Measurements from ENCODE around the gene MTG2. TPM values are rescaled to one million over a fixed set of nuclear protein-coding genes. Genes with fewer than 3 reads are reported as not detected.

The MTG2 gene
- total RNA-seq, 1 experiment from 2014 or later = 56.8 TPM

DNA sequence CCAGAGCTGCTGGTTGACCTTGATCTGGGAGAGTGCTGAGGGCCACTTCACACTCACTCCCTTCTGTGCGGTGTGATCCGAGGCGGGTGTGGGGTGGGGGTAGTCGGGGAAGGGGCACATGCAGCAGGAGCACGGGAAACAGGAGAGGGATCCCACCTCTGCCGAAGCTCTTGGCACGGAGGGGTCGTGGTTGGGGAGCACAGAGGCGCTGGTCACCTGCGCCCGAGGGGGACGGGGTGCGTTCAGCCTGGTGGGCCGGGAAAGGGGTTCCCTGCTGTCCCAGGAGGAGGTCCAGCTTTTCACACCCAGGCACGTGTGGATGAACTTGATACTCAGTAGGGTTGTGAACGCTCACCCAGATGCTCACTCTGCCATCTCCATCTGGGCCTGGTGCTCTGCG, 22.0 kb upstream of the MTG2 start:
- intact Hi-C loops (cut with micrococcal nuclease; ENCODE audit: unreplicated experiment) = no loop called here
- BruUV-seq (replicated peaks) = no TSS peak
- Histone ChIP-seq H3K4me3 (ENCODE audit: low read depth in 2 of 2, low read length in 2 of 2) (no peak overlapping the region), H3K27ac (ENCODE audit: low read length) (no peak overlapping the region), H3K9me3 (ENCODE audit: control insufficient read depth, insufficient read depth, low read depth, low read length) (no peaks in the 10 kb centered on the region), H3K36me3 (ENCODE audit: control insufficient read depth, insufficient read depth, low read length) (no peaks in the 10 kb centered on the region; the same call in 1 of the 2 replicates), H3K4me1 (ENCODE audit: control insufficient read depth, insufficient read depth, low read length) (peaks cover 8% of the 10 kb centered on the region), H3K27me3 (ENCODE audit: control insufficient read depth, insufficient read depth, low read length) (no peaks in the 10 kb centered on the region)
- ATAC-seq = no peak
- POLR2A ChIA-PET = no interaction called here
- DNase-seq (ENCODE audit: low read depth, low spot score) = no peak
- TF ChIP-seq SIN3A (IDR thresholded peaks at IDR 0.05; ENCODE audit: borderline replicate concordance, insufficient read depth, low read depth, low read length) = no peak
- TF ChIP-seq TCF7L2 (IDR thresholded peaks at IDR 0.05; ENCODE audit: low read depth, low read length) = no peak
- TF ChIP-seq, protein P1, sequence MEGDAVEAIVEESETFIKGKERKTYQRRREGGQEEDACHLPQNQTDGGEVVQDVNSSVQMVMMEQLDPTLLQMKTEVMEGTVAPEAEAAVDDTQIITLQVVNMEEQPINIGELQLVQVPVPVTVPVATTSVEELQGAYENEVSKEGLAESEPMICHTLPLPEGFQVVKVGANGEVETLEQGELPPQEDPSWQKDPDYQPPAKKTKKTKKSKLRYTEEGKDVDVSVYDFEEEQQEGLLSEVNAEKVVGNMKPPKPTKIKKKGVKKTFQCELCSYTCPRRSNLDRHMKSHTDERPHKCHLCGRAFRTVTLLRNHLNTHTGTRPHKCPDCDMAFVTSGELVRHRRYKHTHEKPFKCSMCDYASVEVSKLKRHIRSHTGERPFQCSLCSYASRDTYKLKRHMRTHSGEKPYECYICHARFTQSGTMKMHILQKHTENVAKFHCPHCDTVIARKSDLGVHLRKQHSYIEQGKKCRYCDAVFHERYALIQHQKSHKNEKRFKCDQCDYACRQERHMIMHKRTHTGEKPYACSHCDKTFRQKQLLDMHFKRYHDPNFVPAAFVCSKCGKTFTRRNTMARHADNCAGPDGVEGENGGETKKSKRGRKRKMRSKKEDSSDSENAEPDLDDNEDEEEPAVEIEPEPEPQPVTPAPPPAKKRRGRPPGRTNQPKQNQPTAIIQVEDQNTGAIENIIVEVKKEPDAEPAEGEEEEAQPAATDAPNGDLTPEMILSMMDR (IDR thresholded peaks at IDR 0.05) = no peak
- TF ChIP-seq, protein P2, sequence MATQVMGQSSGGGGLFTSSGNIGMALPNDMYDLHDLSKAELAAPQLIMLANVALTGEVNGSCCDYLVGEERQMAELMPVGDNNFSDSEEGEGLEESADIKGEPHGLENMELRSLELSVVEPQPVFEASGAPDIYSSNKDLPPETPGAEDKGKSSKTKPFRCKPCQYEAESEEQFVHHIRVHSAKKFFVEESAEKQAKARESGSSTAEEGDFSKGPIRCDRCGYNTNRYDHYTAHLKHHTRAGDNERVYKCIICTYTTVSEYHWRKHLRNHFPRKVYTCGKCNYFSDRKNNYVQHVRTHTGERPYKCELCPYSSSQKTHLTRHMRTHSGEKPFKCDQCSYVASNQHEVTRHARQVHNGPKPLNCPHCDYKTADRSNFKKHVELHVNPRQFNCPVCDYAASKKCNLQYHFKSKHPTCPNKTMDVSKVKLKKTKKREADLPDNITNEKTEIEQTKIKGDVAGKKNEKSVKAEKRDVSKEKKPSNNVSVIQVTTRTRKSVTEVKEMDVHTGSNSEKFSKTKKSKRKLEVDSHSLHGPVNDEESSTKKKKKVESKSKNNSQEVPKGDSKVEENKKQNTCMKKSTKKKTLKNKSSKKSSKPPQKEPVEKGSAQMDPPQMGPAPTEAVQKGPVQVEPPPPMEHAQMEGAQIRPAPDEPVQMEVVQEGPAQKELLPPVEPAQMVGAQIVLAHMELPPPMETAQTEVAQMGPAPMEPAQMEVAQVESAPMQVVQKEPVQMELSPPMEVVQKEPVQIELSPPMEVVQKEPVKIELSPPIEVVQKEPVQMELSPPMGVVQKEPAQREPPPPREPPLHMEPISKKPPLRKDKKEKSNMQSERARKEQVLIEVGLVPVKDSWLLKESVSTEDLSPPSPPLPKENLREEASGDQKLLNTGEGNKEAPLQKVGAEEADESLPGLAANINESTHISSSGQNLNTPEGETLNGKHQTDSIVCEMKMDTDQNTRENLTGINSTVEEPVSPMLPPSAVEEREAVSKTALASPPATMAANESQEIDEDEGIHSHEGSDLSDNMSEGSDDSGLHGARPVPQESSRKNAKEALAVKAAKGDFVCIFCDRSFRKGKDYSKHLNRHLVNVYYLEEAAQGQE (IDR thresholded peaks at IDR 0.05; ENCODE audit: insufficient read depth in 1 of 2, low read depth in 2 of 2, low read length in 1 of 2) = no peak
- TF ChIP-seq POLR2AphosphoS5 (IDR thresholded peaks at IDR 0.05; ENCODE audit: low read depth, low read length) = no peak
- in situ Hi-C loops (cut with HindIII; ENCODE audit: low pct_unique_long_range_greater_than_20kb, low sequenced_read_pairs) = no loop called here
- CTCF ChIA-PET = no interaction called here

DNA sequence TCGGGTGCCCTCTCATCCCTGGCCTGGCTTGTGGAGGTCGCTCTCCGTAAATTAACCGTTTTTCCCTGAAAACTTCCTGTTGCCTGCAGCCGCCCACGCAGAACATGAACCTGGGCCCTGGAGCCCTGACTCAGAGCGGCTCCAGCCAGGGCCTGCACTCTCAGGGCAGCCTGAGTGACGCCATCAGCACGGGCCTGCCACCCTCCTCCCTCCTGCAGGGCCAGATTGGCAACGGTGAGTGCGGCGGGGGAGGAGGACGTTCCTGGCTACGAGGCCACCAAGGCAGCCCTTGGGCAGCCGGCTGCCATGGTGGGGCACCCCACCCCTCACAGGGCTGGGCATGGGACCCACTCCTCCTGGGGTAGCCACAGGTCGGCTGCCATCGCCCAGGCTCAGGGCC, 21.5 kb upstream of the MTG2 start:
- CTCF ChIA-PET = no interaction called here
- POLR2A ChIA-PET = no interaction called here
- H3K4me1 ChIP-seq (ENCODE audit: control insufficient read depth, insufficient read depth, low read length) = peaks cover 4% of the 10 kb centered on the region
- no peaks in the 10 kb centered on the region for H3K9me3 ChIP-seq (ENCODE audit: control insufficient read depth, insufficient read depth, low read depth, low read length)
- intact Hi-C loops (cut with micrococcal nuclease; ENCODE audit: unreplicated experiment) = no loop called here
- no peak for ATAC-seq
- H3K27me3 ChIP-seq (ENCODE audit: control insufficient read depth, insufficient read depth, low read length) = no peaks in the 10 kb centered on the region
- BruUV-seq (replicated peaks) = no TSS peak
- H3K36me3 ChIP-seq (ENCODE audit: control insufficient read depth, insufficient read depth, low read length) = no peaks in the 10 kb centered on the region; the same call in 1 of the 2 replicates
- in situ Hi-C loops (cut with HindIII; ENCODE audit: low pct_unique_long_range_greater_than_20kb, low sequenced_read_pairs) = no loop called here
- DNase-seq (ENCODE audit: low read depth, low spot score) = no peak
- no peak overlapping the region for H3K4me3 ChIP-seq (ENCODE audit: low read depth in 2 of 2, low read length in 2 of 2)
- H3K27ac ChIP-seq (ENCODE audit: low read length) = no peak overlapping the region
- TF ChIP-seq, protein P1 (IDR thresholded peaks at IDR 0.05) = no peak
- TF ChIP-seq POLR2AphosphoS5 (IDR thresholded peaks at IDR 0.05; ENCODE audit: low read depth, low read length) = no peak
- no peak for TF ChIP-seq TCF7L2 (IDR thresholded peaks at IDR 0.05; ENCODE audit: low read depth, low read length)
- no peak for TF ChIP-seq SIN3A (IDR thresholded peaks at IDR 0.05; ENCODE audit: borderline replicate concordance, insufficient read depth, low read depth, low read length)
- TF ChIP-seq, protein P2 (IDR thresholded peaks at IDR 0.05; ENCODE audit: insufficient read depth in 1 of 2, low read depth in 2 of 2, low read length in 1 of 2) = no peak
